22Rv1 (cell line): Measurements from ENCODE around the gene TSHZ1.

ENCODE experiments used
- H3K27ac ChIP-seq: fragments of 450-650 bp; 2 replicates; pipeline ENCODE4 v1.5.1; 2017
- ZFX ChIP-seq: fragments of 450-650 bp; IDR thresholded peaks from 2 replicates; pipeline ENCODE4 v1.6.1; 2017; ENCODE audit warnings: antibody characterized with exemption, borderline replicate concordance
- TF ChIP-seq, protein P1 (sequence below): fragments of 450-650 bp; IDR thresholded peaks from 2 replicates; pipeline ENCODE4 v1.5.1; 2017; ENCODE audit warnings: mild to moderate bottlenecking

Gene TSHZ1

DNA sequence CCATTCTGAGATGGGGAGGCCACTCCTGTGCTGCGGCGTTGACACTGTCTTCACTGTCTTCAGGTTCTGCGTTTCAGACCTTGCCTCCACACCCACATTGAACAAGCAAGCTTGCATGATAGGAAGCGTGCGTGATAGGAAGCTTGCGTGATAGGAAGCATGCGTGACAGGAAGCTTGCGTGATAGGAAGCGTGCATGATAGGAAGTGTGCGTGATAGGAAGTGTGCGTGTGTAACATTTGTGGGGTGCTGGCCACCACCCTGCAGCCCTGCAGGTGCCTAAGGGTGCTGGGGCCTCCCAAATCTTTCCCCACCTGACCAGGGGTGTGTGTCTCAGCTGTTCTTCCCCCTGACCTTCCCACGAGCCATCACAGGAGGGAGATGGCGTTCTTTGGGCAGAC lies 25.3 kb downstream of the TSHZ1 start:
- TF ChIP-seq, protein P1, sequence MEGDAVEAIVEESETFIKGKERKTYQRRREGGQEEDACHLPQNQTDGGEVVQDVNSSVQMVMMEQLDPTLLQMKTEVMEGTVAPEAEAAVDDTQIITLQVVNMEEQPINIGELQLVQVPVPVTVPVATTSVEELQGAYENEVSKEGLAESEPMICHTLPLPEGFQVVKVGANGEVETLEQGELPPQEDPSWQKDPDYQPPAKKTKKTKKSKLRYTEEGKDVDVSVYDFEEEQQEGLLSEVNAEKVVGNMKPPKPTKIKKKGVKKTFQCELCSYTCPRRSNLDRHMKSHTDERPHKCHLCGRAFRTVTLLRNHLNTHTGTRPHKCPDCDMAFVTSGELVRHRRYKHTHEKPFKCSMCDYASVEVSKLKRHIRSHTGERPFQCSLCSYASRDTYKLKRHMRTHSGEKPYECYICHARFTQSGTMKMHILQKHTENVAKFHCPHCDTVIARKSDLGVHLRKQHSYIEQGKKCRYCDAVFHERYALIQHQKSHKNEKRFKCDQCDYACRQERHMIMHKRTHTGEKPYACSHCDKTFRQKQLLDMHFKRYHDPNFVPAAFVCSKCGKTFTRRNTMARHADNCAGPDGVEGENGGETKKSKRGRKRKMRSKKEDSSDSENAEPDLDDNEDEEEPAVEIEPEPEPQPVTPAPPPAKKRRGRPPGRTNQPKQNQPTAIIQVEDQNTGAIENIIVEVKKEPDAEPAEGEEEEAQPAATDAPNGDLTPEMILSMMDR = no peak
- TF ChIP-seq ZFX = no peak
- no peak overlapping the region for H3K27ac ChIP-seq

DNA sequence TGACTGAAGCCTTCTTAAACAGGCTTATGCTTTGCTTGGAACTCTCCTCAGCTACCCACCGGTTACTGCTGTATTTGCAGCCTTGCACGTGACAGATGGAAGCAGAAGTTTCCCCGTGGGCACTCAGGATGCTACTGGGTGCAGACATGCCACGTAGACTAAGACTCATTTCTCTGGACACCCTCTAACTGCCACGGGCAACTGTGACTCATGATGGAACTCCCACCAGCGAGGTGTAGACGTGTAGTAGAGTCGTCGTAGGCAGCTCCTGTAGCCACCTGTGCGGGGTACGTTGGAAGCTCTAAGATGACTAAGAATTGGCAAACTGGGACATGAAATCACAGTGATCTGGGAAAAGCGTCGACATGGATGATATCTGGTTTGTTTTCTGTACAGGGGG lies 27.5 kb downstream of the TSHZ1 start:
- no peak overlapping the region for H3K27ac ChIP-seq
- TF ChIP-seq, protein P1 = no peak
- TF ChIP-seq ZFX = no peak

DNA sequence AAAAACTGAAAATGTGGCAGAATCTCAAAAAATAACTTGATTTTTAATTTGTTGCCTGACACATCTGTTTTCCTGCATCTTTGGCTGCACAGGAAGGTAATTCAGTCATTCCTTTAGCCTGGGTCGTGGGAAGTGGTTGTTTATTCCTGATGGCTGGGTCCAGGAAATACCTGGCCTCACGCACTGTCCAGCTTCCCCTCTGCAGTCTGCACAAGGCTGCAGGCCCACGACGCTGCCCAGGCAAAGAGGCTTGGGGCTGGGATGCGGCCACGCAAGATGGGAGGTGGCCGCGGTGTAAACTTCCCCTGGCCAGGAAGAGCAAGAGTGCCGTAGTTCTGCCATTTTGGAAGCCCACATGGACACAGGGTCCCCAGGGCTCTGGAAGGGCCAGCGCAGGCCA lies 28.2 kb downstream of the TSHZ1 start:
- no peak for TF ChIP-seq ZFX
- TF ChIP-seq, protein P1 = no peak
- H3K27ac ChIP-seq = no peak overlapping the region

DNA sequence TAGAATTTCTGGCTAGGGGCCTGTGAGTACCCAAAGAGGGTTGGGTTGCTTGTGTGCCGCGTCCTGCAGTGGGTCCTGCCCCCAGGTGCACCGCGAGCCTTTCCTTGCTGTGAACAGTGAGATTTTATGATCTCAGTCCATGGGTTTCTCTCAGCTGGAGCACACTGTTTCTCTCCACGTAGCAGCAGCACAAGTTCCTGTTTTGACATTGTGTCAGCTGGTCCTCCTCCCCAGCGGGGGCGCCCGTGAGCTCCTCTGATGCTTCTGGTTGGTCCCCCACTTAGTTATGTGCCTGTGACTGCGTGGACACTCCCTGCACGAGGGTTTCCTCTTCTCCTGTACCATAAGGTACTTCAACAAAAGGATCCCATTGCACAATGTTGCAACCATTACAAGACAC lies 29.8 kb downstream of the TSHZ1 start:
- TF ChIP-seq, protein P1 = no peak
- no peak for TF ChIP-seq ZFX
- no peak overlapping the region for H3K27ac ChIP-seq

DNA sequence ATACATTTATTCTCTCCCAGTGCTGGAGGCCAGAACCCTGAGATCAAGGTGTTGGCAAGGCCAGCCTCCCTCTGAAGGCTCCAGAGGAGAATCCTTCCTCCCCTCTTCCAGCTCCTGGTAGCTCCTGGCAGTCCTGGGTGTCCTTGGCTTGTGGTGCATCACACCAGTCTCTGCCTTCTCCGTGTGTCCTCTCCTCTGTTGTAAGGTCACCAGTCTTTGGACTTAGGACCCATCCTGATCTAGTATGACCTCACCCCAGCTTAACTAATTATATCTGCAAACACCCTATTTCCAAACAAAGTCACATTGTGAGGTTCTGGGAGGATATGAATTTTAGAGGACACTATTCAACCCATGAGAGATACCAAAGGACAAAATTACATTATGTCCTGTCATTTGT lies 31.1 kb downstream of the TSHZ1 start:
- TF ChIP-seq, protein P1 = no peak
- TF ChIP-seq ZFX = no peak
- no peak overlapping the region for H3K27ac ChIP-seq

DNA sequence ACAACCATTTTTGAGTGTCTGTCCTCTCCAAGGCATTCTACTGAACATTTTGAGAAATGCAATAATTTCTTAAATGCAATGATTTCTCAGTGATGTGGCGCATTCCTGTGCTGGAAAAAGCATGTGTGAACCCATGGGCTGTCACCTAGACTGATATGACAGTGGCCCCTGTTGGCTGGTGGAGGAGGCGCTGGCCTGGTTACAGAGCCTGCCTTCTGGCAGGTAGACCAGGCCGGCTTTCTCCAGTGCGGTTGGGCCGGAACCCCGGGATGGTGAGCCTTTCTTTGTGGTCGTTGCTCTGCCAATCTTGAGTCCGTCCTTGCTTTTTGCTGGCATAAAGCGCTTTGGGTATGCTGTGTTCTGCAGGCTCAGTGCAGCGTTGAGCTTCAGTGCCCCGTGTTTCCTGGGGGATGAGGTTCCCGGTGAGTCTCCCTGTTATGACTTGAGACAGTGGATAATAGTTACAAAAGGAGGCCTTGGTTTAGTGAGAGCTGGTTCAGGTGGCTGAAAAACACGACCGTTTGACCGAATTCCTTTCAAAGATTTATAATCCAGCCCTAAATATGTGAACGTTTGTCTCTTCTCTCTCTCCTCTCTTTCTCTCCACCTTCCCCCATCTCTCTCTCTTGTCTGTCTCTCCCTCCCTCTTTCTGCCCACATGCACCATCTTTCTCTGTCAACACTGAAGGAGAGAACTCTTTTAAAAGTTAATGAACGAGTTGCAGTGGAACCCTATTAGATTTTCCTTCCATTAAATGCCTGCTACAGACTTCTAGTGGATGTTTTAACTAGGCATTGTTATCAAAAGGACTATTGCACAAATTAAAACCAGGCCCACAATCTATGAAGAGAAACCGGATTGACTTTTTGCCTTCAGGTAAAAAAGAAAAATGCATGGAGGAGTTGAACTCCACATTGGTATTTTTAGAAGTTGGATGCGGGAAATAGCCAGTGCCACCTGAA lies 34.0 kb downstream of the TSHZ1 start:
- H3K27ac ChIP-seq = no peak overlapping the region
- no peak for TF ChIP-seq ZFX
- TF ChIP-seq, protein P1 = 0 out of 2 replicates have a peak, but pooled peaks have one; percentile 8
